Gastroesophageal sphincter (tissue), 4 donors: ENCODE results near the gene IMMP2L. TPM values are rescaled to one million over a fixed set of nuclear protein-coding genes. Genes with fewer than 3 reads are reported as not detected.

Experiments
- ATAC-seq: fragments of 150-250 bp; one replicate; pipeline ENCODE4 v1.9.1; 2016; ENCODE audit warnings: mild to moderate bottlenecking, moderate library complexity
- H3K27ac ChIP-seq, 4 donors: fragments of 200-600 bp; sonication (generic) in 3 of 4; 1 replicate in 3 of 4; 2 replicates in 1 of 4; pipeline ENCODE4 v1.5.1; 2016 to 2019
- H3K27me3 ChIP-seq: fragments of 200-600 bp; sonication (generic); one replicate; pipeline ENCODE4 v1.5.1; 2019
- H3K36me3 ChIP-seq, 2 donors: fragments of 200-600 bp; sonication (generic); one replicate each; pipeline ENCODE4 v1.5.1; 2019; ENCODE audit warnings: control low read depth in 1 of 2
- H3K4me1 ChIP-seq, 3 donors: fragments of 200-600 bp; sonication (generic); 1 replicate in 2 of 3; 2 replicates in 1 of 3; pipeline ENCODE4 v1.5.1; 2016 to 2019; ENCODE audit warnings: control low read depth in 2 of 3
- H3K4me3 ChIP-seq, 2 donors: fragments of 200-600 bp; sonication (generic); one replicate each; pipeline ENCODE4 v1.5.1; 2019; ENCODE audit warnings: mild to moderate bottlenecking in 1 of 2, moderate library complexity in 1 of 2
- H3K9me3 ChIP-seq, 3 donors: fragments of 200-600 bp; sonication (generic); one replicate each; pipeline ENCODE4 v1.5.1; 2017 to 2019; ENCODE audit warnings: control low read depth in 2 of 3
- EP300 ChIP-seq: sonication (generic); formaldehyde crosslinking; IDR thresholded peaks from one replicate; pipeline ENCODE4 v1.6.1; 2017; ENCODE audit warnings: antibody characterized with exemption, mild to moderate bottlenecking
- POLR2A ChIP-seq, 2 donors: fragments of 450-650 bp; IDR thresholded peaks; one replicate each; pipeline ENCODE4 v1.6.1; 2017; ENCODE audit warnings: antibody characterized with exemption in 2 of 2, mild to moderate bottlenecking in 2 of 2, moderate library complexity in 1 of 2
- POLR2AphosphoS5 ChIP-seq: sonication (generic); formaldehyde crosslinking; IDR thresholded peaks from one replicate; pipeline ENCODE4 v1.6.1; 2017; ENCODE audit warnings: antibody characterized with exemption
- WGBS, 2 donors: methylation state at CpG; one replicate each; pipeline ENCODE4 v1.1.5; 2018; ENCODE audit warnings: low coverage in 1 of 2; 5-methylcytosine and 5-hydroxymethylcytosine counted together
- total RNA-seq, 4 donors: library from RNA; depleted of rRNA; stranded (reverse); fragments of >200 nt; gene quantifications; one replicate each; pipeline ENCODE4 v1.1.0, GENCODE V29; 2016
- TF ChIP-seq, protein P1 (sequence below), 4 experiments: fragments of 200-600 bp in 2 of 4; fragments of 450-650 bp in 2 of 4; sonication (generic) in 1 of 4; IDR thresholded peaks; one replicate each; pipeline ENCODE4 v1.5.1; 2017 to 2019; ENCODE audit warnings: antibody characterized with exemption in 4 of 4, mild to moderate bottlenecking in 2 of 4, moderate library complexity in 2 of 4

The IMMP2L gene
- total RNA-seq, 4 donors from 2014 or later: 13.6 to 38.5 (median 30.1) TPM

DNA sequence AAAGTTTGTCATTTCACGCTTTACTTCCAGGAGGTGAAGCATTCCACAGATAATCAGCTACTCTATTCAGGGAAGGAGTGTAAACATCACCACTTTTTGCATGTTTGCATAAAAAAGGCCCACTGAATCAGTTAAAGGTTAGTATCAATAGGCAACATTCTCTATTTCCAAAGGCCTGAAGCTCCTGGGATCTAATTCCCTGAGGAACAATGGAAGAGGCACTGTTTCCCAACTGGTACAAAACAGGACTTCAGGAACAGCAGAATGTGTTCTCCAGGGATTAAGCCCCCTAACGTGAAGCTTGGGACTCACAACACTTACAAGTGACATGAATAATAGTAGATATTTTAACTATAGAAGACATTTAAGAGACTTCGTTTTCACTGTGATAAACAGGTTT lies 465.3 kb downstream of the IMMP2L start:
- Histone ChIP-seq H3K4me3 (no peak overlapping the region), H3K9me3 (no peaks in the 10 kb centered on the region), H3K4me1 (peaks cover 0 to 35% (median 0%) of the 10 kb centered on the region in 3 donors), H3K27ac (no peak overlapping the region), H3K36me3 (no peaks in the 10 kb centered on the region), H3K27me3 (no peaks in the 10 kb centered on the region)
- 77 to 88% methylated on average over 3 of the region's 3 CpGs for WGBS, 2 donors
- no peak for ATAC-seq
- TF ChIP-seq POLR2A (IDR thresholded peaks at IDR 0.05): no peak
- TF ChIP-seq, protein P1, sequence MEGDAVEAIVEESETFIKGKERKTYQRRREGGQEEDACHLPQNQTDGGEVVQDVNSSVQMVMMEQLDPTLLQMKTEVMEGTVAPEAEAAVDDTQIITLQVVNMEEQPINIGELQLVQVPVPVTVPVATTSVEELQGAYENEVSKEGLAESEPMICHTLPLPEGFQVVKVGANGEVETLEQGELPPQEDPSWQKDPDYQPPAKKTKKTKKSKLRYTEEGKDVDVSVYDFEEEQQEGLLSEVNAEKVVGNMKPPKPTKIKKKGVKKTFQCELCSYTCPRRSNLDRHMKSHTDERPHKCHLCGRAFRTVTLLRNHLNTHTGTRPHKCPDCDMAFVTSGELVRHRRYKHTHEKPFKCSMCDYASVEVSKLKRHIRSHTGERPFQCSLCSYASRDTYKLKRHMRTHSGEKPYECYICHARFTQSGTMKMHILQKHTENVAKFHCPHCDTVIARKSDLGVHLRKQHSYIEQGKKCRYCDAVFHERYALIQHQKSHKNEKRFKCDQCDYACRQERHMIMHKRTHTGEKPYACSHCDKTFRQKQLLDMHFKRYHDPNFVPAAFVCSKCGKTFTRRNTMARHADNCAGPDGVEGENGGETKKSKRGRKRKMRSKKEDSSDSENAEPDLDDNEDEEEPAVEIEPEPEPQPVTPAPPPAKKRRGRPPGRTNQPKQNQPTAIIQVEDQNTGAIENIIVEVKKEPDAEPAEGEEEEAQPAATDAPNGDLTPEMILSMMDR (IDR thresholded peaks at IDR 0.05): no peak
- no peak for TF ChIP-seq POLR2AphosphoS5
- TF ChIP-seq EP300: no peak

DNA sequence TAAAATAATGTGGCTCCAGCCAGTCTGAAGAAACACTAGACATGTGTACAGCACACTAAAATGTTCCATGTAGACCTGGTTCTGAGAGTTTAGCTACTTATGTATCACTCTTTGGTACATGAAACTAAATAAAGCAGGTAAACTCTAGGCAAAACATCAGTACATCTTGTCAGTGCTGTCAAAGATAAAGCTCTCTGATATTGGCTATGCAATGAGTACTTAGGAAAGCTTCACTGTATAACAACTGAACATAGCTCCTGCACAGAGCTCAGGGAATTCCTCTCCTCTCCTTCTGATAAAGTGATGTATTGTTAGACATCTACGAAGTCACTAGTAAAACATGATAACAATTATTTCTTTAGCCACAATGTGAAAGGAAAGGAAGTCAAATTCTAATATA lies 467.9 kb downstream of the IMMP2L start:
- H3K27me3 ChIP-seq: no peaks in the 10 kb centered on the region
- no peak for TF ChIP-seq POLR2AphosphoS5
- TF ChIP-seq POLR2A (IDR thresholded peaks at IDR 0.05): no peak
- TF ChIP-seq, protein P1 (IDR thresholded peaks at IDR 0.05): no peak
- TF ChIP-seq EP300: no peak
- WGBS, 2 donors: 0 to 100% methylated on average over 1 of the region's 1 CpG
- H3K27ac ChIP-seq: no peak overlapping the region
- H3K9me3 ChIP-seq: no peaks in the 10 kb centered on the region
- peaks cover 0 to 46% (median 0%) of the 10 kb centered on the region in 3 donors for H3K4me1 ChIP-seq
- H3K36me3 ChIP-seq: no peaks in the 10 kb centered on the region
- no peak overlapping the region for H3K4me3 ChIP-seq
- no peak for ATAC-seq

DNA sequence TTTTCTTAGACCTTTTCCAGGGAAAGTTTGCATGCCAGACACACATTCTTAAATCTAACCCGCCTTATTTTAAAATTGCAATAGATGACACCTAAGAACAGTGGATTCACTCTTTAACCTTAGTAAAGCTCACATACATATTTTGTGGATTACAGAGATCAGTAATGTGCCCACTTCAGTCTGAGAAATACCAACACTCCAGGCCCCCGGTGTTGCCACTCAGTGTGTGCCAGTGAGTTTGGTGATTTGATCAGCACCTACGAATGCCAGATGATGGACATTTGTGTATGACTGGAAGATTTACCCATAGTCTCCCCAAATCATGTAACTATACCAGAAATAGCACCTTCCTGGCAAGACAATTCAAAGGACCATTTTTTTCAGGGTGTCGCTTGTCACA lies 468.8 kb downstream of the IMMP2L start:
- Histone ChIP-seq H3K27ac (no peak overlapping the region), H3K27me3 (no peaks in the 10 kb centered on the region), H3K4me3 (no peak overlapping the region), H3K36me3 (no peaks in the 10 kb centered on the region), H3K4me1 (peaks cover 0 to 41% (median 0%) of the 10 kb centered on the region in 3 donors), H3K9me3 (no peaks in the 10 kb centered on the region)
- 44 to 91% methylated on average over 3 of the region's 4 CpGs for WGBS, 2 donors
- TF ChIP-seq EP300 (no peak), POLR2A (IDR thresholded peaks at IDR 0.05) (no peak), POLR2AphosphoS5 (no peak)
- TF ChIP-seq, protein P1 (IDR thresholded peaks at IDR 0.05): no peak
- ATAC-seq: no peak

DNA sequence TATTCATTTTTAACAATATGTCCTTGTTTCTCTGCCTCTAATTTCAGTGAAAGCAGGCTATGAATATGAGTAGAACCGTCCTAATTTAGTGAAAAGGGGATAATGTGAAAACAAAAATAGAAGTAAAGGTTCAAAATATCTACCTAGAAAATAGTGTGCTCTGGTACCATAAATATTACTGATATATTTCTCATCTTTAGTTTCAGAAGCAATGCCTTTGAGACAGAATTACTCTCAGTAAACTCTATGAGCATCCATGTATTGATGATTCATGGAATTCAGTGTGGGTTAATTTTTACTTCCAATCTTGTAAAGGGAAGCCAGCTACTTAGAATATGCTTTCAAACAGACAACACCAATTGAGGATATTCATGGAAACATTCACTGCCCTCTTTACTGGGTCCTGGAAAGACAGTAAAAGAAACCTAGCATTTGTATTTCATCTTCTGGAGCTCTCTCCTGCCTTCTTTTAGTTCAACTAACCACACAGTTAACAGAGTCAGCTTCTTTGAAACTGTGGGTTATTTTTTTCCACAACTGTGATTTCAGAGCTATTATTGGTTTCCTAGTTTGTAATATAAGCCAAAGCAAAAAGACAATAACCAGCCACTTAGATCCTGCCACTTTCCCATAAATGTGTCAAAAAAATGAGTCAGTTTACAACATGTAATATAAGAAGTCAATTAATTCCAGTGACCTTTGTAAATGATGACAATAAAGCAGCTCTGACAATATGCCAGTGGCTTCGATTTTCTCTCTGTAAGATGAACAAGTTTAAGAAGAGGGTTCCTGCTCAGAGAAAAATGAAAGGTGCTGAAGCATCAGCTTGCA lies 469.7 kb downstream of the IMMP2L start:
- peaks cover 0 to 34% (median 0%) of the 10 kb centered on the region in 3 donors for H3K4me1 ChIP-seq
- peak overlapping the region in 1 of 4 donors; percentile 19 for H3K27ac ChIP-seq
- H3K27me3 ChIP-seq: no peaks in the 10 kb centered on the region
- no peak for ATAC-seq
- no peak for TF ChIP-seq POLR2AphosphoS5
- TF ChIP-seq EP300: no peak
- TF ChIP-seq, protein P1 (IDR thresholded peaks at IDR 0.05): no peak
- TF ChIP-seq POLR2A (IDR thresholded peaks at IDR 0.05): no peak
- H3K4me3 ChIP-seq: peak overlapping the region in 1 of 2 donors; percentile 48
- 34 to 39% methylated on average over 2 of the region's 2 CpGs for WGBS, 2 donors
- no peaks in the 10 kb centered on the region for H3K9me3 ChIP-seq
- no peaks in the 10 kb centered on the region for H3K36me3 ChIP-seq
